A204.1 (cell line): ENCODE measurements around the gene AIP.
"Not testable (repeated sequence)": the region's sequence is repeated elsewhere in the genome, so short reads cannot be mapped to it uniquely, and the experiment has no call there.

Source experiments
- FAIRE-seq: peaks from 2 replicates; lab custom pipeline; 2012; peaks lifted over from hg19 to GRCh38; lab: Jason Lieb, UNC

The AIP gene

GRCh38 chr11:67449116-67449844 lies 33.5 kb upstream of the AIP start:
- no peak for FAIRE-seq

GRCh38 chr11:67450796-67451657 lies 31.8 kb upstream of the AIP start:
- no peak for FAIRE-seq

- no peak for FAIRE-seq
Measured at GRCh38 chr11:67451658-67451976, 31.2 kb upstream of the AIP start.

- FAIRE-seq: no peak
Measured at GRCh38 chr11:67452141-67452952, 30.5 kb upstream of the AIP start, which contains the start of gene GPR152. TSS of gene GPR152 (minus strand) at chr11:67452729. CDS start at chr11:67452724, 5 bp downstream.

GRCh38 chr11:67453816-67454732 lies 28.8 kb upstream of the AIP start:
- no peak for FAIRE-seq

GRCh38 chr11:67455054-67455453 lies 27.8 kb upstream of the AIP start, which contains the start of gene CABP4:
TSS of gene CABP4 (plus strand) at chr11:67455354. CDS start at chr11:67455424, 70 bp downstream.
- no peak for FAIRE-seq

- FAIRE-seq: no peak
Measured at GRCh38 chr11:67456068-67456705, 26.6 kb upstream of the AIP start.

- FAIRE-seq: no peak
Measured at GRCh38 chr11:67457453-67457852, 25.4 kb upstream of the AIP start.

- FAIRE-seq: no peak
Measured at GRCh38 chr11:67458266-67458665, 24.6 kb upstream of the AIP start.

GRCh38 chr11:67463186-67463585 lies 19.6 kb upstream of the AIP start:
- FAIRE-seq: no peak

GRCh38 chr11:67463680-67464410 lies 19.0 kb upstream of the AIP start:
- no peak for FAIRE-seq

- no peak for FAIRE-seq
Measured at GRCh38 chr11:67464411-67465188, 18.2 kb upstream of the AIP start.

GRCh38 chr11:67465189-67465510 lies 17.7 kb upstream of the AIP start:
- FAIRE-seq: no peak

- not testable (repeated sequence) for FAIRE-seq
Measured at GRCh38 chr11:67465530-67465929, 17.3 kb upstream of the AIP start.

- no peak for FAIRE-seq
Measured at GRCh38 chr11:67466367-67466766, 16.5 kb upstream of the AIP start.

GRCh38 chr11:67466962-67467771 lies 15.7 kb upstream of the AIP start:
- FAIRE-seq: no peak

- FAIRE-seq: no peak
Measured at GRCh38 chr11:67468056-67468455, 14.8 kb upstream of the AIP start.

GRCh38 chr11:67468456-67468758 lies 14.4 kb upstream of the AIP start:
- no peak for FAIRE-seq
